Right lobe of liver (tissue), 4 donors: ENCODE data around the gene CELSR1.

Experiments
- POLR2A ChIP-seq: fragments of 450-650 bp; IDR thresholded peaks from one replicate; pipeline ENCODE4 v1.6.1; 2017; ENCODE audit warnings: antibody characterized with exemption, mild to moderate bottlenecking
- TF ChIP-seq, protein P1 (sequence below), 4 donors: fragments of 200-600 bp in 3 of 4; fragments of 450-650 bp in 1 of 4; IDR thresholded peaks; one replicate each; pipeline versions ENCODE4 v1.5.1 to v1.8.0; 2016 to 2022; ENCODE audit warnings: antibody characterized with exemption in 4 of 4, mild to moderate bottlenecking in 2 of 4
- donor health status: DM: no; HTN: no; CAD: no.
- donor health status: DM: no; HTN: no; CAD: no.
- donor health status: DM: no; HTN: yes; CAD: no.

DNA sequence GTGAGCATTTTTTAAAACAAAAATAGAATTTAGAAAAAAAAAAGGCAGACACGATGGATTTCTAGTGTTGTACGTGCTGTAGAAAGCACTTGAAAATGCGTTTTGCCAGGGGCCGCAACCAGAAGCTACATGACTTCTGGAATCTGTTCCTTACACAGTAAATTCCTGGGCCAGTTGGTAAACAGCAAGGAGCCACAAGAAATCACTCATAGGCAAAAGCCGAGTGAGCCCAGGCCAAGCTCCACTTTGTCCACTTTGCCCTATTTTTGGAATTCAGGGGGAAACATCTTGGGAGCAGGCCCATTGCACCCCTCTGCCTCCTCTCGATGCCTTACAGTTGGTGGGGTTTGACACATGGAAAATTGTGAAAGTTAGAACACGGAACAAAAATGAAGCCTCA lies 4.1 kb upstream of the CELSR1 start:
- TF ChIP-seq POLR2A = no peak
- TF ChIP-seq, protein P1, sequence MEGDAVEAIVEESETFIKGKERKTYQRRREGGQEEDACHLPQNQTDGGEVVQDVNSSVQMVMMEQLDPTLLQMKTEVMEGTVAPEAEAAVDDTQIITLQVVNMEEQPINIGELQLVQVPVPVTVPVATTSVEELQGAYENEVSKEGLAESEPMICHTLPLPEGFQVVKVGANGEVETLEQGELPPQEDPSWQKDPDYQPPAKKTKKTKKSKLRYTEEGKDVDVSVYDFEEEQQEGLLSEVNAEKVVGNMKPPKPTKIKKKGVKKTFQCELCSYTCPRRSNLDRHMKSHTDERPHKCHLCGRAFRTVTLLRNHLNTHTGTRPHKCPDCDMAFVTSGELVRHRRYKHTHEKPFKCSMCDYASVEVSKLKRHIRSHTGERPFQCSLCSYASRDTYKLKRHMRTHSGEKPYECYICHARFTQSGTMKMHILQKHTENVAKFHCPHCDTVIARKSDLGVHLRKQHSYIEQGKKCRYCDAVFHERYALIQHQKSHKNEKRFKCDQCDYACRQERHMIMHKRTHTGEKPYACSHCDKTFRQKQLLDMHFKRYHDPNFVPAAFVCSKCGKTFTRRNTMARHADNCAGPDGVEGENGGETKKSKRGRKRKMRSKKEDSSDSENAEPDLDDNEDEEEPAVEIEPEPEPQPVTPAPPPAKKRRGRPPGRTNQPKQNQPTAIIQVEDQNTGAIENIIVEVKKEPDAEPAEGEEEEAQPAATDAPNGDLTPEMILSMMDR (IDR thresholded peaks at IDR 0.05) = no peak
